GM12878 (cell line): ENCODE measurements around the gene TES. TPM values are rescaled to one million over a fixed set of nuclear protein-coding genes. Genes with fewer than 3 reads are reported as not detected.

Experiments used
- ATAC-seq: fragments of 200-7000 bp; cut with Tn5 transposase; 3 replicates; pipeline ENCODE4 v1.9.1; 2020; ENCODE audit warnings: mild to moderate bottlenecking, moderate library complexity
- BruUV-seq: library from RNA; stranded (reverse); fragments of 400-500 nt; replicated peaks from 2 replicates; lab custom pipeline; 2021; lab: Mats Ljungman, UMichigan
- CTCF ChIA-PET: fragments of 300-600 bp; sonication (Branson Sonifier 250); formaldehyde crosslinking; extraction: SDS; loops from one replicate; lab custom pipeline; 2021; ENCODE audit warnings: inconsistent platforms; lab: Yijun Ruan, JAX
- POLR2A ChIA-PET: fragments of 350-600 bp; formaldehyde crosslinking; extraction: SDS; loops from one replicate; lab custom pipeline; 2021; ENCODE audit warnings: inconsistent platforms; lab: Charles Lee
- RAD21 ChIA-PET: fragments of 300-600 bp; sonication (Branson Sonifier 250); formaldehyde crosslinking; loops from one replicate; lab custom pipeline; 2023; ENCODE audit warnings: antibody characterized with exemption; ENCODE audit not compliant: unreplicated experiment; lab: Charles Lee
- SMC1A ChIA-PET: fragments of 300-600 bp; sonication (Branson Sonifier 250); formaldehyde crosslinking; loops from one replicate; lab custom pipeline; 2023; ENCODE audit not compliant: unreplicated experiment, uncharacterized antibody; lab: Charles Lee
- DNase-seq: peaks from one replicate; pipeline ENCODE4 v3.0.0-alpha.2; 2011; ENCODE audit warnings: low read depth, low spot score
- FAIRE-seq: peaks from 3 replicates; lab custom pipeline; 2011; peaks lifted over from hg19 to GRCh38; lab: Jason Lieb, UNC
- H2AFZ ChIP-seq: 2 replicates; pipeline ENCODE4 v1.6.0; 2011; ENCODE audit warnings: low read depth, low read length, control low read depth; ENCODE audit not compliant: control insufficient read depth
- H3K27ac ChIP-seq: 2 replicates; pipeline ENCODE4 v1.5.1; 2011; ENCODE audit warnings: control low read depth; ENCODE audit not compliant: control insufficient read depth, insufficient read depth
- H3K27me3 ChIP-seq, 2 experiments: replicated peaks in 1 of 2; 2 replicates each; pipeline versions ENCODE4 v1.6.0 to v1.6.1; 2011; ENCODE audit warnings: low read length in 1 of 2; ENCODE audit not compliant: control insufficient read depth in 2 of 2, insufficient read depth in 2 of 2
- H3K36me3 ChIP-seq, 2 experiments: 2 replicates each; pipeline ENCODE4 v1.5.1; 2011; ENCODE audit warnings: low read length in 1 of 2; ENCODE audit not compliant: control insufficient read depth in 2 of 2, insufficient read depth in 2 of 2
- H3K4me1 ChIP-seq: 2 replicates; pipeline ENCODE4 v1.6.1; 2011; ENCODE audit warnings: mild to moderate bottlenecking, low read length, moderate library complexity, mixed read lengths; ENCODE audit not compliant: control insufficient read depth, insufficient read depth
- H3K4me2 ChIP-seq: 2 replicates; pipeline ENCODE4 v1.6.0; 2011; ENCODE audit warnings: control low read depth; ENCODE audit not compliant: control insufficient read depth, insufficient read depth
- H3K4me3 ChIP-seq: fragments of 200-600 bp; sonication (generic); 2 replicates; pipeline ENCODE4 v1.5.1; 2016
- H3K79me2 ChIP-seq: 2 replicates; pipeline ENCODE4 v1.6.0; 2011; ENCODE audit warnings: low read length; ENCODE audit not compliant: control insufficient read depth, insufficient read depth
- H3K9ac ChIP-seq: 2 replicates; pipeline ENCODE4 v1.8.0; 2011; ENCODE audit warnings: low read length, control low read depth, mixed read lengths; ENCODE audit not compliant: control insufficient read depth, insufficient read depth
- H3K9me3 ChIP-seq: replicated peaks from 3 replicates; pipeline ENCODE4 v1.5.1; 2011; ENCODE audit warnings: mild to moderate bottlenecking, low read length; ENCODE audit not compliant: control insufficient read depth, insufficient read depth
- H4K20me1 ChIP-seq: 2 replicates; pipeline ENCODE4 v1.6.0; 2011; ENCODE audit not compliant: control insufficient read depth, insufficient read depth
- BMI1 ChIP-seq: fragments of 450-650 bp; IDR thresholded peaks from 2 replicates; pipeline ENCODE4 v1.6.1; 2016; ENCODE audit warnings: mild to moderate bottlenecking, moderate library complexity, borderline replicate concordance
- CREB1 ChIP-seq: IDR thresholded peaks from 2 replicates; pipeline ENCODE4 v1.6.1; 2012; ENCODE audit warnings: low read depth, mild to moderate bottlenecking, inconsistent platforms
- FOXM1 ChIP-seq: IDR thresholded peaks from 2 replicates; pipeline ENCODE4 v1.6.1; 2012; ENCODE audit warnings: low read depth, mild to moderate bottlenecking, inconsistent platforms, low read length, moderate library complexity
- KDM1A ChIP-seq: fragments of 200-600 bp; sonication (generic); IDR thresholded peaks from 2 replicates; pipeline ENCODE4 v1.6.1; 2016; ENCODE audit warnings: borderline replicate concordance
- MEF2B ChIP-seq: fragments of 450-650 bp; IDR thresholded peaks from 2 replicates; pipeline ENCODE4 v1.6.1; 2018; ENCODE audit warnings: mild to moderate bottlenecking, moderate library complexity; ENCODE audit not compliant: partially characterized antibody, poor library complexity, severe bottlenecking
- MTA2 ChIP-seq: fragments of 450-650 bp; IDR thresholded peaks from 2 replicates; pipeline ENCODE4 v1.6.1; 2016; ENCODE audit warnings: low read depth, mild to moderate bottlenecking, moderate library complexity
- RB1 ChIP-seq: fragments of 450-650 bp; formaldehyde crosslinking; IDR thresholded peaks from 2 replicates; pipeline ENCODE4 v1.6.1; 2017; ENCODE audit warnings: mild to moderate bottlenecking, borderline replicate concordance
- RELA ChIP-seq: fragments of 450-650 bp; IDR thresholded peaks from 2 replicates; pipeline ENCODE4 v1.8.0; 2014; ENCODE audit warnings: borderline replicate concordance; ENCODE audit not compliant: partially characterized antibody
- TARDBP ChIP-seq: IDR thresholded peaks from 2 replicates; pipeline ENCODE4 v1.6.1; 2016; ENCODE audit warnings: borderline replicate concordance
- WRNIP1 ChIP-seq: IDR thresholded peaks from 2 replicates; pipeline ENCODE4 v1.6.1; 2011; ENCODE audit warnings: low read depth, low read length, improper control_type of control experiment, borderline replicate concordance
- WGBS: methylation state at CpG from one replicate; pipeline ENCODE4 v1.1.6; 2016; ENCODE audit warnings: low lambda C conversion rate; ENCODE audit not compliant: insufficient replicate concordance, insufficient coverage; ENCODE audit errors: missing lambda C conversion rate; 5-methylcytosine and 5-hydroxymethylcytosine counted together
- in situ Hi-C: fragments of 300-500 bp; cut with MboI; formaldehyde crosslinking; loops from 9 replicates; pipeline ENCODE4 v1.14.3; 2018; ENCODE audit warnings: mixed read lengths
- intact Hi-C: fragments of 100-400 bp; cut with micrococcal nuclease; formaldehyde crosslinking; loops from one replicate; pipeline ENCODE4 v1.14.2; 2022; ENCODE audit not compliant: unreplicated experiment
- polyA plus RNA-seq, 11 experiments: library from polyadenylated mRNA; depleted of rRNA in 4 of 11; unstranded in 6 of 11; stranded (reverse) in 5 of 11; fragments of >200 nt; fragmentation: Nextera tagmentation in 4 of 11; fragmentation: Illumina TruSeq in 1 of 11; extraction: Ambion mirVana in 4 of 11; extraction: Trizol in 1 of 11; gene quantifications; 1 replicate in 1 of 11; 2 replicates in 10 of 11; pipeline versions ENCODE4 v1.2.1 to v1.2.3, GENCODE V29; 2011 to 2016; ENCODE audit warnings: inconsistent platforms in 2 of 11, missing spikeins in 2 of 11, low read depth in 1 of 11
- total RNA-seq, 4 experiments: library from RNA; depleted of rRNA in 3 of 4; stranded (reverse); fragments of >200 nt in 3 of 4; fragmentation: Illumina TruSeq in 1 of 4; extraction: Trizol in 1 of 4; gene quantifications; 2 replicates each; pipeline versions ENCODE4 v1.2.1 to v1.2.3, GENCODE V29; 2013 to 2021
- TF ChIP-seq, protein P1 (sequence below): fragments of 450-650 bp; IDR thresholded peaks from 2 replicates; pipeline ENCODE4 v1.6.1; 2017; ENCODE audit warnings: antibody characterized with exemption, mild to moderate bottlenecking, moderate library complexity
- TF ChIP-seq, protein P2 (sequence below): fragments of 450-650 bp; IDR thresholded peaks from 2 replicates; pipeline ENCODE4 v1.6.1; 2018; ENCODE audit warnings: borderline replicate concordance, mild to moderate bottlenecking; ENCODE audit not compliant: partially characterized antibody
- TF ChIP-seq, protein P3 (sequence below): fragments of 450-650 bp; IDR thresholded peaks from 2 replicates; pipeline ENCODE4 v1.6.1; 2016; ENCODE audit warnings: mild to moderate bottlenecking

Gene TES
- total and polyA plus RNA-seq, 10 of the 15 experiments (the other 5 are each of a cell fraction or from before 2014, with no cell fraction given) = 31.2 to 77.5 (median 59.2) TPM

DNA sequence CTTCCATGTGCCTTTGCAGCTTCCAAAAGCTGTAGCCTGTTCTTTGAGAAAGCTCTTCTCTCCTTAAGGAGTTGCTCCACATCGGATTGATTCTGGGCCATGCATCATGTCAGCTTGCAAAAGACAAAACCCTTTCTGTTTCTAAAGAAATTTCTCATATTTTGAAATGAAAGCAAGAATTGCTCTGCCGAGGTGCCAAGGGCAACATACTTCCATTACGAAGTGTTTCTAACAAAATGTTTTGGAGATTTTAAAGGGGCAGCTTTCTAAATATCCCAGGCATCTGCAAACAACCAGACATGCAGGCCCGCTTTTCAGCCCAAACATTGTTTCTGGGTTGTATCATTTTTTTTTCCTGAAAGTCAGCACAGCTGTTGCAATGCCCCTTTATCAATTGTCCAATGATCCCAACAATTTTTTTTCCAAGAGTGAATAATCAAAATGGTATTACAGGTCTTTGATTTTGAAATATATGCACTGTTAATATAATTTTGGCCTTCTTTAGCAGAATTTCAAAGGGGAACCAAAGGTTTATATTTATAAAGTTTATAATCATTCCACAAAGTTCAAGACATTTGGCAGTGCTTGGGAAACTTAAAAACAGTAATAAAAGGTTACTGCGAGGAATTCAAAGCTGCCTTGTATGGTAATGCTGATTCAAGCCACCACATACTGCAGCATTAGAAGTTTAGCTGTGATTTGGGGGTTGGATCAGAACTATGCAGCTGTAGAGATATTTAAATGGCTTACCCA is 61.0 kb downstream of the TES start:
- SMC1A ChIA-PET = interaction anchor here (0.7 to 1.2 kb wide), 4 partner anchors 13 to 323 kb away, joined by 3 to 5 read pairs (median 3); no protein-coding TSS in a partner anchor
- intact Hi-C loops (no loop called here), in situ Hi-C loops (no loop called here)
- H3K27me3 ChIP-seq = no peaks in the 10 kb centered on the region; a peak in 1 of 4 replicates
- H4K20me1 ChIP-seq = no peaks in the 10 kb centered on the region
- H3K36me3 ChIP-seq = no peaks in the 10 kb centered on the region
- H3K79me2 ChIP-seq = no peaks in the 10 kb centered on the region
- FAIRE-seq (no peak), ATAC-seq (no peak), DNase-seq (no peak)
- no peak overlapping the region for H3K9ac ChIP-seq
- WGBS = 72% methylated on average over 5 of the region's 5 CpGs
- no peak overlapping the region for H3K4me2 ChIP-seq
- no peak overlapping the region for H3K27ac ChIP-seq
- POLR2A ChIA-PET = interaction anchor here (1.7 kb wide), 1 partner anchor 17 kb away, joined by 3 read pairs; no protein-coding TSS in a partner anchor
- BruUV-seq = no TSS peak
- H3K9me3 ChIP-seq = no peaks in the 10 kb centered on the region
- RAD21 ChIA-PET = no interaction called here
- CTCF ChIA-PET = interaction anchor here (1.1 to 4.1 kb wide), 2 partner anchors 13 to 321 kb away, joined by 4 to 14 read pairs; no protein-coding TSS in a partner anchor
- H3K4me3 ChIP-seq = no peak overlapping the region
- H3K4me1 ChIP-seq = no peaks in the 10 kb centered on the region
- H2AFZ ChIP-seq = no peak overlapping the region
- TF ChIP-seq CREB1 (no peak), WRNIP1 (no peak), BMI1 (no peak), FOXM1 (no peak), RELA (no peak), TARDBP (no peak), KDM1A (no peak), RB1 (no peak), MTA2 (no peak), MEF2B (no peak)
- TF ChIP-seq, protein P1, sequence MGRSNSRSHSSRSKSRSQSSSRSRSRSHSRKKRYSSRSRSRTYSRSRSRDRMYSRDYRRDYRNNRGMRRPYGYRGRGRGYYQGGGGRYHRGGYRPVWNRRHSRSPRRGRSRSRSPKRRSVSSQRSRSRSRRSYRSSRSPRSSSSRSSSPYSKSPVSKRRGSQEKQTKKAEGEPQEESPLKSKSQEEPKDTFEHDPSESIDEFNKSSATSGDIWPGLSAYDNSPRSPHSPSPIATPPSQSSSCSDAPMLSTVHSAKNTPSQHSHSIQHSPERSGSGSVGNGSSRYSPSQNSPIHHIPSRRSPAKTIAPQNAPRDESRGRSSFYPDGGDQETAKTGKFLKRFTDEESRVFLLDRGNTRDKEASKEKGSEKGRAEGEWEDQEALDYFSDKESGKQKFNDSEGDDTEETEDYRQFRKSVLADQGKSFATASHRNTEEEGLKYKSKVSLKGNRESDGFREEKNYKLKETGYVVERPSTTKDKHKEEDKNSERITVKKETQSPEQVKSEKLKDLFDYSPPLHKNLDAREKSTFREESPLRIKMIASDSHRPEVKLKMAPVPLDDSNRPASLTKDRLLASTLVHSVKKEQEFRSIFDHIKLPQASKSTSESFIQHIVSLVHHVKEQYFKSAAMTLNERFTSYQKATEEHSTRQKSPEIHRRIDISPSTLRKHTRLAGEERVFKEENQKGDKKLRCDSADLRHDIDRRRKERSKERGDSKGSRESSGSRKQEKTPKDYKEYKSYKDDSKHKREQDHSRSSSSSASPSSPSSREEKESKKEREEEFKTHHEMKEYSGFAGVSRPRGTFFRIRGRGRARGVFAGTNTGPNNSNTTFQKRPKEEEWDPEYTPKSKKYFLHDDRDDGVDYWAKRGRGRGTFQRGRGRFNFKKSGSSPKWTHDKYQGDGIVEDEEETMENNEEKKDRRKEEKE = no peak
- TF ChIP-seq, protein P2, sequence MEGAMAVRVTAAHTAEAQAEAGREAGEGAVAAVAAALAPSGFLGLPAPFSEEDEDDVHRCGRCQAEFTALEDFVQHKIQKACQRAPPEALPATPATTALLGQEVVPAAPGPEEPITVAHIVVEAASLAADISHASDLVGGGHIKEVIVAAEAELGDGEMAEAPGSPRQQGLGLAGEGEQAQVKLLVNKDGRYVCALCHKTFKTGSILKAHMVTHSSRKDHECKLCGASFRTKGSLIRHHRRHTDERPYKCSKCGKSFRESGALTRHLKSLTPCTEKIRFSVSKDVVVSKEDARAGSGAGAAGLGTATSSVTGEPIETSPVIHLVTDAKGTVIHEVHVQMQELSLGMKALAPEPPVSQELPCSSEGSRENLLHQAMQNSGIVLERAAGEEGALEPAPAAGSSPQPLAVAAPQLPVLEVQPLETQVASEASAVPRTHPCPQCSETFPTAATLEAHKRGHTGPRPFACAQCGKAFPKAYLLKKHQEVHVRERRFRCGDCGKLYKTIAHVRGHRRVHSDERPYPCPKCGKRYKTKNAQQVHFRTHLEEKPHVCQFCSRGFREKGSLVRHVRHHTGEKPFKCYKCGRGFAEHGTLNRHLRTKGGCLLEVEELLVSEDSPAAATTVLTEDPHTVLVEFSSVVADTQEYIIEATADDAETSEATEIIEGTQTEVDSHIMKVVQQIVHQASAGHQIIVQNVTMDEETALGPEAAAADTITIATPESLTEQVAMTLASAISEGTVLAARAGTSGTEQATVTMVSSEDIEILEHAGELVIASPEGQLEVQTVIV = no peak
- TF ChIP-seq, protein P3, sequence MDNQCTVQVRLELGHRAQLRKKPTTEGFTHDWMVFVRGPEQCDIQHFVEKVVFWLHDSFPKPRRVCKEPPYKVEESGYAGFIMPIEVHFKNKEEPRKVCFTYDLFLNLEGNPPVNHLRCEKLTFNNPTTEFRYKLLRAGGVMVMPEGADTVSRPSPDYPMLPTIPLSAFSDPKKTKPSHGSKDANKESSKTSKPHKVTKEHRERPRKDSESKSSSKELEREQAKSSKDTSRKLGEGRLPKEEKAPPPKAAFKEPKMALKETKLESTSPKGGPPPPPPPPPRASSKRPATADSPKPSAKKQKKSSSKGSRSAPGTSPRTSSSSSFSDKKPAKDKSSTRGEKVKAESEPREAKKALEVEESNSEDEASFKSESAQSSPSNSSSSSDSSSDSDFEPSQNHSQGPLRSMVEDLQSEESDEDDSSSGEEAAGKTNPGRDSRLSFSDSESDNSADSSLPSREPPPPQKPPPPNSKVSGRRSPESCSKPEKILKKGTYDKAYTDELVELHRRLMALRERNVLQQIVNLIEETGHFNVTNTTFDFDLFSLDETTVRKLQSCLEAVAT = no peak
